ENCODE measurements around the gene REST.
"Not testable (repeated sequence)": the region's sequence is repeated elsewhere in the genome, so short reads cannot be mapped to it uniquely, and the experiment has no call there.

REST gene, protein sequence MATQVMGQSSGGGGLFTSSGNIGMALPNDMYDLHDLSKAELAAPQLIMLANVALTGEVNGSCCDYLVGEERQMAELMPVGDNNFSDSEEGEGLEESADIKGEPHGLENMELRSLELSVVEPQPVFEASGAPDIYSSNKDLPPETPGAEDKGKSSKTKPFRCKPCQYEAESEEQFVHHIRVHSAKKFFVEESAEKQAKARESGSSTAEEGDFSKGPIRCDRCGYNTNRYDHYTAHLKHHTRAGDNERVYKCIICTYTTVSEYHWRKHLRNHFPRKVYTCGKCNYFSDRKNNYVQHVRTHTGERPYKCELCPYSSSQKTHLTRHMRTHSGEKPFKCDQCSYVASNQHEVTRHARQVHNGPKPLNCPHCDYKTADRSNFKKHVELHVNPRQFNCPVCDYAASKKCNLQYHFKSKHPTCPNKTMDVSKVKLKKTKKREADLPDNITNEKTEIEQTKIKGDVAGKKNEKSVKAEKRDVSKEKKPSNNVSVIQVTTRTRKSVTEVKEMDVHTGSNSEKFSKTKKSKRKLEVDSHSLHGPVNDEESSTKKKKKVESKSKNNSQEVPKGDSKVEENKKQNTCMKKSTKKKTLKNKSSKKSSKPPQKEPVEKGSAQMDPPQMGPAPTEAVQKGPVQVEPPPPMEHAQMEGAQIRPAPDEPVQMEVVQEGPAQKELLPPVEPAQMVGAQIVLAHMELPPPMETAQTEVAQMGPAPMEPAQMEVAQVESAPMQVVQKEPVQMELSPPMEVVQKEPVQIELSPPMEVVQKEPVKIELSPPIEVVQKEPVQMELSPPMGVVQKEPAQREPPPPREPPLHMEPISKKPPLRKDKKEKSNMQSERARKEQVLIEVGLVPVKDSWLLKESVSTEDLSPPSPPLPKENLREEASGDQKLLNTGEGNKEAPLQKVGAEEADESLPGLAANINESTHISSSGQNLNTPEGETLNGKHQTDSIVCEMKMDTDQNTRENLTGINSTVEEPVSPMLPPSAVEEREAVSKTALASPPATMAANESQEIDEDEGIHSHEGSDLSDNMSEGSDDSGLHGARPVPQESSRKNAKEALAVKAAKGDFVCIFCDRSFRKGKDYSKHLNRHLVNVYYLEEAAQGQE

DNA sequence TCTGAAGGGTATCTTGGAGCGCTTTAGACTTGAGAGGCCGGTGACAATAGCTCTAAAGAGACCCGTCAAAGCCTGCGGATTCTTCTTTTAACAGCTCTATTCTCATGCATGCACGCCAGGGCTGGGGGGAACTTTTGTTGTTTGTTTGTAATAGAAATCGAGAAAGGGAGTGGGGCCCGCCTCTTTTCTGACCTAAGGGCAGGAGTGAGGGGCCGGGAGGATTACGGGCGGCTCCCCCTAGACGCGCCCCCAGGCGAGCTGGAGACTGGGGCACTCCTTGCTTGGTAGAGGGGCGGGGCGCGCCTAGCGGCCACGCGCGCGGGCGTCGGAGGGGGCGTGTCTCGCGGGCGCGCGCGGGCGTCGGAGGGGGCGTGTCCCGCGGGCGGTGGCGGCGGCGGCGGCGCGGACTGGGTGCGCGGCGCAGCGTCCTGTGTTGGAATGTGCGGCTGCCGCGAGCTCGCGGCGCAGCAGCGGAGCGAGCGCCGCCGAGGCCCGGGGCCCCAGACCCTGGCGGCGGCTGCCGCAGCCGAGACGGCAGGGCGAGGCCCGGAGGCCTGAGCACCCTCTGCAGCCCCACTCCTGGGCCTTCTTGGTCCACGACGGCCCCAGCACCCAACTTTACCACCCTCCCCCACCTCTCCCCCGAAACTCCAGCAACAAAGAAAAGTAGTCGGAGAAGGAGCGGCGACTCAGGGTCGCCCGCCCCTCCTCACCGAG lies at the start of gene REST:
REST (plus strand) TSS at position 412 of the 717 bp plus-strand sequence. CDS start 2,739 bp downstream, outside the sequence.
- DNase-seq (ENCODE audit: low read depth) = peak; percentile 58

DNA sequence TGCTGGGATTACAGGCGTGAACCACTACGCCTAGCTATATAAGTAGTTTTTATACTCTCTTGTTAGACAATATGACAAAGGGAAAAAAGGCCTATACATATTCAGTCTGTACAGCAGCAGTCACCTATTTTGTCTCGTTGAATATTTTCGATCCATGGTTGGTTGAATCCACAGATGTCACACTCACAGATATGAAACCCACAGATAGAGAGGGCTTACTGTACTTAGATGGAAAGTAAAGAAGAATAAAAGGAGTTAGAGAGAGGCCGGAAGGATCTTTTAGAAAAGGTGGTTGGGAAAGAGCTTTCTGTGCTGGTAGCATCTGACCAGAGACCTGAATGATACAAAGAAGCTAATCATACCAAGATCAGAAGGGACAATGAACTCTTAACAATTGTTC lies 47.9 kb upstream of the REST start:
- no peak for DNase-seq (ENCODE audit: low read depth)

DNA sequence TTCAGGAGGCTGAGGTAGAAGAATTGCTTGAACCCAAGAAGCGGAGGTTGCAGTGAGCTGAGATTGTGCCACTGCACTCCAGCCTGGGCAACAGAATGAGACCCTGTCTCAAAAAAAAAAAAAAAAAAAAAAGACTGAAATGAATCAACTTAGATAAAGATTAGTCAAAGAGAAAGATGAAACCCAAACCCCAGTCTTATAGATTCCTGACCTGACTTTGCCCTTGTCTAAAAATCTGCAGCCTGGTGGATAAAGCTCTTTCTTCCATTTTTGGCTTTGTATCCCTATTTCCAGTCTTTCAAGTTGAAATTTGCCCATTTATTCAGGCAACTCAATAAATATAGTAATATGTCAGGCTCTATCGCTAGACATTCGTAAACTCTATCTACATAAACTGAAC lies 46.9 kb upstream of the REST start:
- DNase-seq (ENCODE audit: low read depth) = no peak

DNA sequence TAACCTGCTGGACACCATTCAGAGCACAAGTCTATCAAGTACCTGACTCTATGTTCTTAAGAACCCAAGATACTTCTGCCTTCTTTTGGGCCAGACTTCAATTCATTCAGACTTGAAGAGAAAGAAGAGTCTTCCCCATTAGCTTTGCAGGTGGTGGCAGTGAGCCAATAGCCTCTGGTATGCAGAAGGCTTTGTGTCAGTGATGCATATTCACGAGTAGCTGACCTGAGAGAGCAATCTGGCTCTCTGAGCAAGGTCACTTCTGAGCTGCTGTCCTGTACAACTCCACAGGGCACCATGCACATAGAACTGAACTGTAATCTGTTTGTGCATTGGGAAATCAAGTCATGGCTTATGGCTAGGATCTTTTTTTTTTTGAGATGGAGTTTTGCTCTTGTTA lies 46.3 kb upstream of the REST start:
- peak; percentile 44 for DNase-seq (ENCODE audit: low read depth)

DNA sequence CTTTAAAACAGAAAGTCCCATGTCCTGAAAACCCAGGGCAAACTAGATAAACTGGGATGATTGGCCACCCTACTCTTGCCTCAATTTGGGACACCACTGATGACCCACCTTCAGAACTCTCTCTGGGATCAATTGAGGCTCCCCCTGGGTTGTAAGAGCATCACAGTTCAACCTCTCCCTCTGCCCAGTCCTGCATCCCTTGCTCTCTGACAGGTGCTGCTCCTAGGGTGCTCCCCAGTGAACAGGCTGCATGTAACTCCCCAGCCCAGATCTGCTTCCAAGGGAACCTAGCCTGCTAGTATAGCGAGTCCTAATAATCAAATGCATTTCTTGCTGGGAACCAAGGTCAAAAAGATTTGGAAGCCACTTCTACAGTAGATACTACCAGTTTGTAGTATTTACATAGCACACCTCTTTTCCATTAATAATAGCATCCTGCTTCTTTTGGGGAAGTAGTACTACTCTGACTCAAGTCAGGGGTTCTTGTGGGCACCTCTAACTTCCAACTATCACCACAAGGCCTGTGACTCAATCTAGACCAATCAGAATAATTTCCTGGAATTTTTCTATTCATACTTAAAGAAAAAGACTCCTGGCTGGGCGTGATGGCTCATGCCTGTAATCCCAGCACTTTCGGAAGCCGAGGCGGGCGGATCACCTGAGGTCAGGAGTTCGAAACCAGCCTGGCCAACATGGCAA lies 44.1 kb upstream of the REST start:
- DNase-seq (ENCODE audit: low read depth) = peak; percentile 12

DNA sequence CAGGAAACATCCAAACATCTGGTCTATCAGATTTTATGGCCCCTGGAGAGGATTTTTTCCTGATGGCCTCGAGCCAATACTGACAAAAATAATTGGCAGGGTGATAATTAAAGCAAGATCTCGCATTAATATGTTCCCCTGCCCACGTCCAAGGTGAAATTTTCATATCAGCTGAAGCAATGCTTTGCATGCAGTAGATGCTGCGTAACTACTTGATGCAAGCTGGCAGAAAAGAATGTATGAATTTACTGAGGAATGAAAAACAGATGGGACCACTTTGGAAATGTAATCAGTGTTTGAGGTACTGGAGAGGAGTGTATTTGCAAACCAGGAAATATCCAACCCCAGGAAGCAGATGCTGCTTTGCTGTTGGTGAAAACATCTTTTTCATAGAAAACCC lies 36.8 kb upstream of the REST start:
- peak; percentile 39 for DNase-seq (ENCODE audit: low read depth)

DNA sequence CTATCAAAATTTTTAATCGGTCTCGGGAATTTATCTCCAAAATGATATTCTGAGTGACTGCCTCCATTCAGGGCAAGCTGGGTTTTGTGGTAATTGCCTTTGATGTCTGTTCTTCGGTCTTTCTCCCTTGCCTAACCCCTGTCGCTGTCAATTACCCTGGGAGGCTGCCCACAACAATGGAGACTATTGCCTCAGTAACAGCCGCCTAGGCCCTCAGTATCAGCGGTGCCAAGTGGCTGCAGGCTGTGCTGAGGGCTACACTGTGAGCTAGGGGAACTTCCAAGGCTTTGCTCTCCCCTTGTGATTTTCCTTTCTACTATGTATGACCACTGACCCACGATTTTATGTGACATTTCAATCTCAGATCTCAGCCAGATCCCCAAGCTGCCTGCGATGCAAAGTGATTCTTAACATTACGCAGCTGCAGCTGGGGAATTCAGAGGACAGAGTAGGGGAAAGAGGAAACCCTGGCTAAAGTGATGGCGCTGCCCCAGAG lies 36.3 kb upstream of the REST start:
- peak; percentile 11 for DNase-seq (ENCODE audit: low read depth)

DNA sequence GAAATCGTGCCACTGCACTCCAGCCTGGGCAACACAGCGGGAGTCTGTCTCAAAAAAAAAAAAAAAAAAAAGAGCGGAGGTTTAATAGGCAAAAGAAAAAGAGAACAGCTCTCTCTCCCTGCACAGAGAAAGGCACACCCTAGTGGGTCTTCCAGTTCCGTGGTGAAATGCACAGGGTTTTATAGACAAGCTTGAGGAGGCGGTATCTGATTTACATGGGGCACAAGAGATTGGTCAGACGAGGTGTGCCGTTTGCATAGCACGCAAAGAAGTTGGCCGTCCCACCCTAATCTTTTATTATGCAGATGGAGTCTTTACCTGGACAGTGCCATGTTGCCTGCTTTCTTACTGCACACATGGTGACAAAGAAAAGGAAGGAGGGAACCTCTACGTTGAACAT lies 33.5 kb upstream of the REST start:
- DNase-seq (ENCODE audit: low read depth) = no peak

DNA sequence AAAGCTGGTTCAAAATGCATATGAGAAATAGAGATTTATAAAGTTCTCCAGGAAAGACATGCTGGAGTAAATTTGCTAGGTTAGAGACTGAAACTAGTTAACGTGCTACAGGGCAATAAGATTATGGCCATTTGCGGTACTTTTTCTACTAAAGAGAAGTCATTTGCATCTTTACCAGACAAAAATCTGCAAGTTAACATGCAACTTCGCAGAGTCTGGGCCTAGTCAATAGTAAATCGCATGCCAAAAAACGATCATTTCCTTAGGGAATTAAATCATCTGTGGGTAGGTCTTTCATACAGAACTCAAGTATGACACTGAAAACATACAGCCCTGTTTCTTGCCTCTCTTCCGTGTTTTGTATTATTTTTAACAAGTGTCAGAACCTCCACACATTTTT lies 32.8 kb upstream of the REST start:
- no peak for DNase-seq (ENCODE audit: low read depth)

DNA sequence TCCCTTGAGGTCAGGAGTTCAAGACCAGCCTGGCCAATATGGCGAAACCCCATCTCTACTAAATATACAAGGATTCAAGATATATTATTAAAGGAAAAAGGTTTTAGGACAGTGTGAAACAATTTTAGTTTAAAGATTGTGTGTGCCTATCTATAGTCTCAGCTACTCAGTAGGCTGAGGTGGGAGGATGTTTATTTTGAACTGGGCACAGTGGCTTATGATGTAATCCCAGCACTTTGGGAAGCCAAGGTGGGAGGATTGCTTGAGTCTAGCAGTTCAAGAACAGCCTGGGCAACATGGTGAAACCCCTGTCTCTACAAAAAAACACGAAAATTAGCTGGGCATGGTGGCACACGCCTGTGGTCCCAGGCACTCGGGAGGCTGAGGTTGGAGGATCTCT lies 31.4 kb upstream of the REST start:
- no peak for DNase-seq (ENCODE audit: low read depth)

DNA sequence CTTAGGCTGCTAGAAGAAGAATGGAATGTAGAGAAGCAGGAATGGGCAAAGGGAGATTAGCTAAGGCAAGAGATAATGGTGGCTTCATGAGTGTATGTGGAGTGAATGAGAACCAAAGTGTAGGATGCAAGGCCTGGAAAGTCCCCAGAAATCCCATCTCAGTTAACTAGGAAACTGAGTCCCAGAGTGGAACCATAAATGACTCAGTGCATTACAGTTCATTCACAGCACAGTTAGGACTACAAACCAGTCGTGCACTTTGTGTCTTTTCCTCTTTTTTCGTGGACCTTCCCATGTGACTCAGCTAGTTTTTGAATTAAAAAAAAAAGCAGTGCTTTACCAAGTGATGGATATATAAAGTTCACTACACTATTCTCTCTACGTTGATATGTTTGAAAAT lies 27.7 kb upstream of the REST start:
- no peak for DNase-seq (ENCODE audit: low read depth)

DNA sequence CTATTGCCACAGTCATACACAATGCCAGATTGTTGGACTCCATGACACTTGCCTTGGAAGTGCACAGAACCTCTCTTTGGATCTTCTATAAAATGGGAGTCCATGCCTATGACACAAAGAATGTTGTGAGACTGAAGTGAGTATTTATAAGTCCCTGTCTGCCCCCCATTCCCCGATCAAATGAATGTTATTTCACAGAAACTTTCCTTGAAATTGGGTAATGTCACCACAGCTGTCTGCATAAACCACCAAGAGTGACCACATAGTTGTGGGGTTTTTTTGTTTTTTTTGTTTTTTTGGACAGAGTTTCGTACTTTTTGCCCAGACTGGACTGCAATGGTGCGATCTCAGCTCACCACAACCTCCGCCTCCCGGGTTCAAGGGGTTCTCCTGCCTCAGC lies 27.1 kb upstream of the REST start:
- no peak for DNase-seq (ENCODE audit: low read depth)

DNA sequence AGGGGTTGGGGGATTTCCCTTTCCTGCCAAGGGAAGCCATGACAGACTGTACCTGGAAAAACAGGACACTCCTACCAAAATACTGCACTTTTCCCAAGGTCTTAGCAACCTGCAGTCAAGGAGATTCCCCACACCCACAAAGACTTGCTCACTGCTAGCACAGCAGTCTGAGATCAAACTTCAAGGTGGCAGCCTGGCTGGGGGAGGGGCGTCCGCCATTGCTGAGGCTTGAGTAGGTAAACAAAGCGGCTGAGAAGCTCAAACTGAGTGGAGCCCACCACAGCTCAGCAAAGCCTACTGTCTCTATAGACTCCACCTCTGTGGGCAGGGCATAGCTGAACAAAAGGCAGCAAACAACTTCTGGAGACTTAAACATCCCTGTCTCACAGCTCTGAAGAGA lies 23.2 kb upstream of the REST start:
- DNase-seq (ENCODE audit: low read depth) = not testable (repeated sequence)

DNA sequence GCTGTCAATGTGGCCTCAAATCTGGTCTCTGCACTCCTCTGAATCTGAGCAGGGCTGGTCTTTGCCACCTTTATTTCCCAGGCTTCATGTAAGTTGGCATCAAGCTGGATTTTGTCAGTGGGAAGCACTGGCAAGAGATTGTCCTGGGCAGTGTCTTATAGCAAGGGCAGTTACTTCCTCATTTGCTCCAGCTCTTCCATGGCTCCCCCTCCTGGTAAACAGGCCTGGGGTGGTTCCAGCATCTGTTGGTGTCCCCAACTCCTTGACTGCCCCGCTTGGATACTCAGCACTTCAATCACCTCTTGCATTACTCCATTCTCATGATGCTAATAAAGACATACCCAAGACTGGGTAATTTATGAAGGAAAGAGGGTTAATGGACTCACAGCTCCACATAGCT lies 15.0 kb upstream of the REST start:
- no peak for DNase-seq (ENCODE audit: low read depth)

DNA sequence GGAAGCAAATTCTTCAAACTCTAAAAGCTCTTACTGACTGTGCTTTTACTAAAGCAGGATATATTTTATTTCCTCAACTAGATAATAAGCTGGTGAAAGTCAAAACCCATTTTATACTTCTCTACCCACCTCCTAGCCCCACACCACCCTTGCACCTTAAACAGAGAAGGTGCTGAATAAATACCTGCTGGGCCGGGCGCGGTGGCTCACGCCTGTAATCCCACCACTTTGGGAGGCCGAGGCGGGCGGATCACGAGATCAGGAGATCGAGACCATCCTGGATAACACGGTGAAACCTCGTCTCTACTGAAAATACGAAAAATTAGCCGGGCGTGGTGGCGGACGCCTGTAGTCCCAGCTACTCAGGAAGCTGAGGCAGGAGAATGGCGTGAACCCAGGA lies 9.9 kb upstream of the REST start:
- not testable (repeated sequence) for DNase-seq (ENCODE audit: low read depth)

DNA sequence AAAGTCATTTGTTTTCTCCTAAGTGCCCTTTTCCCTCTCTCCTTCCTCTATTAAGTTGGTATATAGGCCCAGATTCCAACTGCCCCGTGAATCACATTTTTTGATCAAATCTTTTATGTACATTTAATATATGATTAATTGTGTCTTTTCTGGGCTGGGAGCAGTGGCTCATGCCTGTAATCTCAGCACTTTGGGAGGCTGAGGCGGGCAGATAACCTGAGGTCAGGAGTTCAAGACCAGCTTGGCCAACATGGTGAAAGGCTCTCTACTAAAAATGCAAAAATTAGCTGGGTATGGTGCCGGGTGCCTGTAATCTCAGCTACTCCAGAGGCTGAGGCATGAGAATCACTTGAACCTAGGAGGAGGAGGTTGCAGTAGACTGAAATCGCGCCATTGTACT lies 7.5 kb upstream of the REST start:
- not testable (repeated sequence) for DNase-seq (ENCODE audit: low read depth)

DNA sequence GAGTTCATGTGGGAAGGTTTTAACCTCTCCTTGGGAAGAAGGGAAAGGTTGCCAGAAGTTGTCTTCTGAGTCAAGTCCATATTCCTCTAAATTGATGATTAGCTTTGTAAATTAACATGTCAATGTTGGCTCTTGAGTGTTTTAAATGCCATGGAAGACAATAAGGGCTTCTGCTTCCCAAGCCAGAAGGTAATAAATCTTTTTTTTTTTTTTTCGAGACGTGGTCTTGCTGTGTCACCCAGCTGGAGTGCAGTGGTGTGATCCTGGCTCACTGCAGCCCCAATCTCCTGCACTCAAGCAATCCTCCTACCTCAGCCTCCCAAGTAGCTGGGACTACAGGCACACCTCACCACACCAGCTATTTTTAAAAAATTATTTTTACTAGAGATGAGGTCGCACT lies 5.0 kb upstream of the REST start:
- no peak for DNase-seq (ENCODE audit: low read depth)

DNA sequence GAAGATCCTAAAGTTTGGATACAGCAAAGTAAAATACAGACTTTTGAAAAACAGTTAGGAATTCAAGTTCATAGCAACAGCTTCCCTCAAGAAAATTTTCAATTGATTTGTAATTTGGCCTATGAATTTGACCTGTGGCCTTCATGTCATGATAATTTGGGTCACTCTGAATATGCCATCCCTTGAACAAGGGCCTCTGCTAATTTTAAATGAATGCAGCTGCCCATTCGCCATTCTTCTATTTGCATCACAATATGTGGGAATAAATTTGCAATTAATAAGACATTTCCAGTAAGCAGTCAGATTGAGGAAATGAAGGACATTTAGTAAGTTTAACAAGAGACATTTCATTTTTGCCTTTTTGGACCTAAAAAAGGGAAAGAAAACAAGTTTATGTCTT lies 1.9 kb upstream of the REST start:
- DNase-seq (ENCODE audit: low read depth) = no peak

DNA sequence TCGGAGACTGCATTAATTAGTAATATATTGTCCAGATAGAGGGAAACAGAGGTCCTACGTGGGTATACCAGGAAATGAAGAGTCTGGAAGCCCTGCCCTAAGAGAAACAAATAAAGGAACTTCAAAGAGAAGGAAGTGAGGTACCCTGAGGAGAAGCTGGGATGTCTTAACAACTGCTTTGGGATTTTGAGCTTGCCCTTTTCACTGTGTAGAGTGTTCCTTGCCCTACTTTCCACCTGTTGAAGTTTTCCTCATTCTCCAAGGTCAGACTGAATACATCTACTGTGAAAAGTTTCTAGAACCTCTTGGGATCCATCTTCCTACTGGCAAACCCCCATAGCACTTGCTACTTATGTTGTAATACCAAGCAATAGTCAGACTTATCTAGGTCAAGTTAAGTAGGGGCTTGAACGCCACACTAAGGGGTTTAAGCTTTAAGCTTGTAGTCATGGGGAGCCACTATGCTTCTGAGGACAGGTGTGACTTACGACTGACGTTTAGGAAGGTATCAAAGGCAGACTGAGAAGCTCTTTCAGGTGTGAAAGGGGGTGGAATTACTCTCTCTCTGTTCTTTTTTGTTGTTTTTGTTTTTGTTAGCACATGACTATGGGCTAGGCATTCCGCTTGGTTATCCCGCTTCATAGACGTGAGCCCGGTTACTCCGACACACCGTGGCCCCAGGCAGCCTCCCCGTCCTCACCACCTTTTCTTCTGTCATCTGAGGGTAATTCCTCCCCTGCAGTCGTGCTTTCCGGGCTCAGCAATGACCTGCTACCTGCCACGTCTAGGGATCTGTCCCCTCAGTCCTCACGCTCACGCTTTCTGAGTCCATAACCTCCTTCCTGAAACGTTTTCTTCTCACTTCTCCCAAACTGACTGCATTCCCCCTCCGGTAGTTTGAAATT lies 959 bp upstream of the REST start:
- DNase-seq (ENCODE audit: low read depth) = peak; percentile 14

Measured in iris pigment epithelial cell (primary cell).